NCI-H2196 (cell line): ENCODE results near the gene SLC6A3.

Experiments used
- DNase-seq: peaks from one replicate; lab custom pipeline; 2025; ENCODE audit not compliant: unreplicated experiment; lab: John Stamatoyannopoulos, UW

SLC6A3 gene

GRCh38 chr5:1356873-1357787 lies 88.1 kb downstream of the SLC6A3 start:
- DNase-seq, result no peak

- no peak for DNase-seq
Observed at GRCh38 chr5:1354576-1354975, 90.7 kb downstream of the SLC6A3 start.

GRCh38 chr5:1352231-1353219 lies 92.7 kb downstream of the SLC6A3 start:
- no peak for DNase-seq

GRCh38 chr5:1351156-1351555 lies 94.1 kb downstream of the SLC6A3 start:
- no peak for DNase-seq

- DNase-seq, result no peak
Observed at GRCh38 chr5:1349246-1349645, 96.0 kb downstream of the SLC6A3 start.

GRCh38 chr5:1348986-1349245 lies 96.3 kb downstream of the SLC6A3 start:
- DNase-seq, result no peak

GRCh38 chr5:1347571-1347970 lies 97.7 kb downstream of the SLC6A3 start:
- DNase-seq, result no peak

GRCh38 chr5:1346627-1347440 lies 98.4 kb downstream of the SLC6A3 start:
- DNase-seq, result no peak

- no peak for DNase-seq
Observed at GRCh38 chr5:1345876-1346626, 99.2 kb downstream of the SLC6A3 start.

- peak; percentile 91 for DNase-seq
Observed at GRCh38 chr5:1344975-1345838, 100.0 kb downstream of the SLC6A3 start, which contains the start of gene CLPTM1L. Gene CLPTM1L, minus strand, starts transcription at chr5:1345099. Its CDS starts 258 bp downstream, at chr5:1344841.

- DNase-seq, result no peak
Observed at GRCh38 chr5:1343931-1344901, 101.0 kb downstream of the SLC6A3 start.

GRCh38 chr5:1343315-1343751 lies 101.9 kb downstream of the SLC6A3 start:
- DNase-seq, result no peak
